ENCODE results near the gene PCBP1.
"Not testable (repeated sequence)": the region's sequence is repeated elsewhere in the genome, so short reads cannot be mapped to it uniquely, and the experiment has no call there.

PCBP1 gene

DNA sequence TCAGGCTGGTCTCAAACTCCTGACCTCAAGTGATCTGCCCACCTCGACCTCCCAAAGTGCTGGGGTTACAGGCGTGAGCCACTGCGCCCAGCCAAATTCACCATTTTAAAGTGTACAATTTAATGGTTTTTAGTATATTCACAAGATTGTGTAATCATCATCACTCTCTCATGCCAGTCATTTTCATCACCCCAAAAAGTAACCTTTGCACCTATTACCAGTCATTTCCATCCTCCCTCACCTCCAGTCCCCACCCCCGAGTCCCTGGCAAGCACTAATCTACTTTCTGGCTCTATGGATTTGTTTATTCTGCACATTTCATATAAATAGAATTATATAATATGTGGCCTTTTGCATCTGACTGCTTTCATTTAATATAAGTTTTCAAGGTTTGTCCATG, 10.8 kb downstream of the PCBP1 start:
- DNase-seq (ENCODE audit: low spot score), result no peak

DNA sequence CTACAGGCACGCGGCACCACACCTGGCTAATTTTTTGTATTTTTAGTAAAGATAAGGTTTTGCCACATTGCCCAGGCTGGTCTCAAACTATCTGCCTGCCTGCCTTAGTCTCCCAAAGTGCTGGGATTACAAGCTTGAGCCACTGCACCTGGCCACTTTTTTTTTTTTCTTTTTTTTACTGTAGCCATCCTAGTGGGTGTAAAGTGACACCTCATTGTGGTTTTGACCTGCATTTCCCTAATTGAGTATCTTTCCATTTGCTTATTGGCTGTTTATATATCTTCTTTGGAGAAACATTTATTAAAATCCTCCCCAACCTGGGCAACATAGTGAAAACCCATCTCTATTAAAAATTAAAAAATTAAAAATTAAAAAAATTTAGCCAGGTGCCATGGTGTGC, 12.0 kb downstream of the PCBP1 start:
- no peak for DNase-seq (ENCODE audit: low spot score)

DNA sequence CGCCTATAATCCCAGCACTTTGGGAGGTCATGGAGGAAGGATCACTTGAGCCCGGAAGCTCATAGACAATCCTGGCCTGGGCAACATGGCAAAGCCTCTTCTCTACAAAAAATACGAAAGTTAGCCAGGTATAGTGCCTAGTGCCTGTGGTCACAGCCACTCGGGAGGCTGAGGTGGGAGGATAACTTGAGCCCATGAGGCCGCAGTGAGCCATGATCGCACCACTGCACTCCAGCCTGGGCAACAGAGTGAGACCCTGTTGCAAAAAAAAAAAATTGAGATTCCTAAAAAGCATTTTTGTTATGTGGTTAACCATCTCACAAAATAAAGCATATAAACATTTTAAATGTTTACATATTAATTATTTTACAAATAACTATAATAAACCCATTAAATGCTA, 13.9 kb downstream of the PCBP1 start:
- DNase-seq (ENCODE audit: low spot score), result no peak

DNA sequence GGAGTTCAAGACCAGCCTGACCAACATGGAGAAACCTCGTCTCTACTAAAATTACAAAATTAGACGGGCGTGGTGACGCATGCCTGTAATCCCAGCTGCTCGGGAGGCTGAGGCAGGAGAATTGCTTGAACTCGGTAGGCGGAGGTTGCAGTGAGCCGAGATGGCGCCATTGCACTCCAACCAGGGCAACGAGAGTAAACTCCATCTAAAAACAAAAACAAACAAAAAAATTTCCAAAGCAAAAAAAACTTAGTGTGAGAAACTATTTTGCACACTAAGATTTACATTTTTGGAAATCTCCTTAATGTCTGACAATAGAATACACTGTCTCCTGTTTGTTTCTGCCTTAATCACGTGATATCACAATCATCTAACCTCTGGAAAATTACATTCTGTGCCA, 14.4 kb downstream of the PCBP1 start:
- not testable (repeated sequence) for DNase-seq (ENCODE audit: low spot score)

DNA sequence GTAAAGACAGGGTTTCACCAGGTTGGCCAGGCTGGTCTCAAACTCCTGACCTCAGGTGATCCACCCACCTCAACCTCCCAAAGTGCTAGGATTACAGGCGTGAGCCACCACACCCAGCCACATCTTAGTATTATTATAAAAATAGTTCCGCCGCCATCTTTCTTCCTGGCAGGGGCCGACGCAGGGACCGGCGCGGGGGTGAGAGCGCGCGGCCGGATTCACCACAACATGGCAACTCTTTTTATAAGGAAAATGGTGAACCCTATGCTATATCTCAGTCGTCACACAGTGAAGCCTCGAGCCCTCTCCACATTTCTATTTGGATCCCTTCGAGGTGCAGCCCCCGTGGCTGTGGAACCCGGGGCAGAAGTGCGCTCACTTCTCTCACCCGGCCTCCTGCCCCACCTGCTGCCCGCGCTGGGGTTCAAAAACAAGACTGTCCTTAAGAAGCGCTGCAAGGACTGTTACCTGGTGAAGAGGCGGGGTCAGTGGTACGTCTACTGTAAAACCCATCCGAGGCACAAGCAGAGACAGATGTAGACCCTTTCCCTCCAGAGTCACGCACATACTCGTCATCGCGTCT, 15.1 kb downstream of the PCBP1 start:
- not testable (repeated sequence) for DNase-seq (ENCODE audit: low spot score)

DNA sequence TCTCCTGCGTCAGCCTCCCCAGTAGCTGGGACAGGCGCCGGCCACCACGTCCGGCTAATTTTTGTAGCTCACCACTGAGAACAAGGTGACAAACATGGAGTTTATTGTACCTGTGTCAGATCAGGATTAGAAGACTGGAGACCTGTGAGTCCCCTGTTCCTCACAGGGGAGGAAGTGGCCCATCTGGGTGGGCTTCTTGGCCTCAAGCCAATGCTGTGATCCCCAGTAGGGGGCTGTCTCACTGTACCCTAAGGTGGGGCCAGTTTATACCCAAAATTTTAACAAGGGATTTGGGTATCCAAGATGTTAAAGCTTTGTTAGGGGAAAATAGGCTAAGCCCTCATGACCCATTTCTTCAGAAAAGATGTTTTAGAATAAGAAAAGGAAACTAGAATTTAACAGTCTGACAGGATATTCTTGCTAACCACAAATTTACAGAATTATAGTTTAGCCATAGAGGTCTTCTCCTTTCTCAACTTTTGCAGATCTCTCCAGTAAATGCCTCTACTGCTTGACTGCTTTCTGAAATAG, 16.3 kb downstream of the PCBP1 start:
- no peak for DNase-seq (ENCODE audit: low spot score)

DNA sequence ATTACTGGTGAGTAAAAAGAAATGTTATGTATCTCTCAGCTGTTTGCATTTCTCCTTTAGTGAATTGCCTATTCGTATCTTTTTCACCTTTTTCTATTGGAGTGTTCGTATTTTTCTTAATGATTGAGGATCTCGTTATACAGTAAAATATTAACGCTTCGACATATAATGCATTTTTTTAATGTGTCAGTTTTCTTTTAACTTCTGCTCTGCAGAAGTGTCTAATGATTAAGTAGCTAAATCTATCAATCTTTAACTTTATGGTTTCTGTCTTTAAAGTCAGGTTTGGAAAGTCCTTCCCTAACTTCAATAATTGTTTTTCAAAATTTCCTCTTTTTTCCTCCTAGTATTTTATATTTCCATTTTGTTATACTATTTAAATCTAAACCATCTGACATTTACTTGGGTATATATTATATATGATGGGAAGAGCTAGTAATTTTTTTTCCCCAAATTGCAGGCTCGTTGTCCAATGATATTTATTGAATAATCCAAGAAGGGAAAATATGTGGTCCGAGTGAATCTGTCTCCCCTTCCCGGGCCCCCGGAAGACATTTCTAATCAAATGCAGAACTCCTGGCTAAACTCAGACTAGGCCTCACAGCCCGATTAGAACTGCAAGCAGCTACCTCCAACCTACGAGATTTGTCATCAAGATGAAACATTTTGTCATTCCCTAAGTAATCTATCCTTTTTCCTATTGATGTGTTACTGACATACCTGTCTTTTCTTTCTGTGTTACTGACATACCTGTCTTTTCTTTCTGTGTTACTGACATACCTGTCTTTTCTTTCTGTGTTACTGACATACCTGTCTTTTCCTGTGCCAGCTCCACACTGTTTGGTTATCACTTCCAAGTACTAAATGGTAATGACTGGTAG, 17.2 kb downstream of the PCBP1 start:
- DNase-seq (ENCODE audit: low spot score), result no peak

DNA sequence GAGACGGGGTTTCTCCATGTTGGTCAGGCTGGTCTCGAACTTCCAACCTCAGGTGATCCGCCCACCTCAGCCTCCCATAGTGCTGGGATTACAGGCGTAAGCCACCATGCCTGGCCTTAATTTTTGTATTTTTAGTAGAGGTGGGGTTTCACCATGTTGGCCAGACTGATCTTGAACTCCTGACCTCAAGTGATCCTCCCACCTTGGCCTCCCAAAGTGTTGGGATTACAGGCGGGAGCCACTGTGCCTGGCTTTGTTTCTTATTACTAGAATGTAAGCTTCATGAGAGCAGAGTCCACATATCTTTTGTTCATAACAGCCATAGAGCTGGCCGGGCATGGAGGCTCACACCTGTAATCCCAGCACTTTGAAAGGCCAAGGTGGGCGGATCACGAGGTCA, 18.9 kb downstream of the PCBP1 start:
- DNase-seq (ENCODE audit: low spot score), result not testable (repeated sequence)

DNA sequence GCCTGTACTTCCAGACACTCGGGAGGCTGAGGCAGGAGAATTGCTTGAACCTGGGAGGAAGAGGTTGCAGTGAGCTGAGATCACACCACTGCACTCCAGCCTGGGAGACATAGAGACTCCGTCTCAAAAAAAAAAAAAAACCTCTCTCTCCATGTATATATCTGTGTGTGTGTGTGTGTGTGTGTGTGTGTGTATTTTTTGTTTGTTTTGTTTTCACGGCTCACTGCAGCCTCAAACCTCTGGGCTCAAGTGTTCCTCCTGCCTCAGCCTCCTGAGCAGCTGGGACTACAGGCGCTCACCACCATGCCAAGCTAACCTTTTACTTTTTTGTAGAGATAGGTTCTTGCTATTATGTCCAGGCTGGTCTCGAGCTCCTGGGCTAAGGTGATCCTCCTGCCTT, 23.1 kb downstream of the PCBP1 start:
- not testable (repeated sequence) for DNase-seq (ENCODE audit: low spot score)

DNA sequence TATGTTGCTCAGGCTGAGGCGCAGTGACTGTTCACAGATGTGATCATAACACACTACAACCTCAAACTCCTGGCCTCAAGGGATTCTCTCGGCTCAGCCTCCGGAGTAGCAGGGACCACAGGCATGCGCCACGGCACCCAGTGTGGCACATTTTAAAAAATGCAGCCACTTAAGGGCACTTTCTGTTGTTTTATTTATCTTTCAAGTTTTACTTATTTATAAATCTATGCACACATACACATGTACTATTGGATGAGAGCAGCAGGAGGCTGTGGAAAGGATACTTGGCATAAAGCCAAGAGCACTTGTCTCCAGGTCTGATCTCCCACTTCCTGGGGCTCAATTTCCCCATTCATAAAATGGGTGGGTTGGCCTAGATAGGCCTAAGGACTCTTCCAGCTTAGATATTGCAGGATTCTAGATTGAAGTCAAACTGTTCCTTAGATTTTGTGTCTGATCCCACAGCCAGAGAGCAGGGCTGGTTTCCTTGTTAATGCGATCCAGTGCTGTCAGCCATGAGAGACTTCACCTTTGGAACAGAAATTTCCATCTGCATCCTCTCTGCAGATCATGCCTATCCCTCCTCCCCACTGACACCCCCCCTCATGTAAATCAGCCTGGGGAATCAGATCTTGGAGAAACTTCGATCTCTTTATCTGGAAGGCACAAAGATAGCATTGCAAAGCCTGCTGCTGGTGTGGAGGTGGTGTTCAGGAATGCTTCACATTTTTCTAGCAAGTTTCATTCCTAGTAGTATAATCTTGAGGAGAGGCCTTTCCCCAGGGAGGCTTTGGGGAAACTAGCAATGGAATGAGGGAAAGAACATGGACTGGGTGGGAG, 24.7 kb downstream of the PCBP1 start:
- no peak for DNase-seq (ENCODE audit: low spot score)

DNA sequence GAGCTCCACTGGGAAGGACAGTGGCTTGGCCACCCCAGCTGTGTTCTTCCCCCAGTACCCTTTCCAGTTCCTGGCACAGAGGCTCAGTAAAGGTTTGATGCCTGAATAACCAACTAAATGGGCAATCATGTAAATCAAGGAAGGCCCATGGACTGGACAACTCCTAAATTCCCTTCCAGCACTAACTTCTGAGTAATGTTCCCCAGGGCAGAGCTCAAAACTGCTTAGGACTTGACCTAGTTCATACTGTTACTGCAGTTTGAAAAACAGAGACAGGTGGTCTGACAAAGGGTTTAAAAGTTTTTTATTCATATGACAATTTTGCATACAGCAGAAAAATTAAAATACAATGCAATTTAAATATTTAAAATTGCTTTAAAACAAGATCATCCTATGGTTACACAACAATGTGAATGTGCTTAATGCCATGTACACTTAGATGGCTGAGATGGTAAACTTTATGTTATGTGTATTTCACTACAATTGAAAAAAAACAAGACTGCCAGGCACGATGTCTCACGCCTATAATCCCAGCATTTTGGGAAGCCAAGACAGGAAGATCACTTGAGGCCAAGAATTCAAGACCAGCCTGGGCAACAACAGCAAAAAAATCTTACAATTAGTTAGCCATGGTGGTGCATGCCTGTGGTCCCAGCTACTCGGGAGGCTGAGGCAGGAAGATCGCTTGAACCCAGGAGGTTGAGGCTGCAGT, 26.2 kb downstream of the PCBP1 start:
- DNase-seq (ENCODE audit: low spot score), result no peak

DNA sequence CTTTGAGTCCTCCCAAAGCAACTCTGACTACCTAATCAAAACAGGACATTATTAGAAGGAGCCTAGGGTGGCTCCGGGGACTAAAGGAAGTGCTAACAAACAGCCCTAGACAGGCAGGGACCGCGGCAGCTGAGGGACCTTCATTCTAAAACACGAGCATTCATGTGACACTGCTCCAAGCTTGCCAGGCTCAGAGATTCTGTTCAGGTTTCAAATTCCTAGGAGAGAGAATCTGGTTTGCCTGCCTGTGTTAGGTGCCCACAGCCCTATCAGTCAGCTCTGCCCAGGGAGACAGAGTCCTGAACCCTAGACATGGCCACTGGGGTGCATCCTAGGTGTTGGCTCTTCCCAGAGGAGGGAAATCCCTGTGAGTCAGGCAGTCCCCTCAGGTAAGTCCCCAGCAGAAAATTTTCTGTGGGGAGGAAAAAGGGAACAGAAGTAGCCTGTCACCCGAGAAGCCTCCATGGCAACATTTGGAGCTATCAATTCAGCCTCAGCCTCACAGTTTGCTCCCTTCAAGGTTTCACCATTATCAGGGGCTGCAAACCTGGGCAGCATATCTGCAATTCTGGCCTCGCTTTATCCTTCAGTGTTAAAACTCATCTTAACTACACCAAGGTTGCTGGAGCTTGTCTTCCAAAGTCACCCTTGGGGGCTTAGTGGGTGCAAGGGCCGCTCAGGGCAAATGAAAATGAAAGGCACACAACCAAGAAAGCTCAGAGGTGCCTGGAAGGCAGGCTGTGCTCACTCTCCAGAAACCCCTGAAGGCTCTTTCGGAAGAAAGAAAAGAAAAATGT, 28.6 kb downstream of the PCBP1 start:
- no peak for DNase-seq (ENCODE audit: low spot score)

DNA sequence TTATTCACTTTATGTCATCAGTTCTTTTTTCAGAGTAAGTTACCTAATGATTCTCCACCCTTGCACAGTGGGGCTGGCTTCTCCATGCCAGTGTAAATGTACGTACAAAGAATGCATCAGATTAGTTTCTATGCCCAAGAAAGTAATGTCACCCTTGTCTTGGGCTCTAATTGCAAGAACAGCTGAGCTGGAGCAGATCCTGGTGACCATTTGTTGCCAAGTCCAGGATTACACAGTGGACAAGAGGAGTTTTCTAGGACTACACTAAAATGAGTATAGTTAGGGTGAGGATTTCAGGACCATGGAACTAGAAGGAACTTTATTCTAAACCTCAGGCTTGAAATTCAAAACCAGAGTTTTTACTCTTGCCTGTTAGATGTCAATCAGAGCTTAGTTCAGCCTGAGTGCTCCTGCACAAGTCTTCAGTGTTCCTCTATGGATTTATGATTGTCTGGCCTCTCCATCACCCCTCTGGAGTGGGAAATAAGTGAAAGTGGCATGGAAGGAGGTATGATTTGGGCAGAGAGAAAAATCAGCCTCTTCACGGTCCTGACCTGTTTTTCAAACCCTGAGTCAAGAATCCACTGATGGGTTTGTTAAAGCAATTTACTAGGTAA, 29.8 kb downstream of the PCBP1 start:
- no peak for DNase-seq (ENCODE audit: low spot score)

DNA sequence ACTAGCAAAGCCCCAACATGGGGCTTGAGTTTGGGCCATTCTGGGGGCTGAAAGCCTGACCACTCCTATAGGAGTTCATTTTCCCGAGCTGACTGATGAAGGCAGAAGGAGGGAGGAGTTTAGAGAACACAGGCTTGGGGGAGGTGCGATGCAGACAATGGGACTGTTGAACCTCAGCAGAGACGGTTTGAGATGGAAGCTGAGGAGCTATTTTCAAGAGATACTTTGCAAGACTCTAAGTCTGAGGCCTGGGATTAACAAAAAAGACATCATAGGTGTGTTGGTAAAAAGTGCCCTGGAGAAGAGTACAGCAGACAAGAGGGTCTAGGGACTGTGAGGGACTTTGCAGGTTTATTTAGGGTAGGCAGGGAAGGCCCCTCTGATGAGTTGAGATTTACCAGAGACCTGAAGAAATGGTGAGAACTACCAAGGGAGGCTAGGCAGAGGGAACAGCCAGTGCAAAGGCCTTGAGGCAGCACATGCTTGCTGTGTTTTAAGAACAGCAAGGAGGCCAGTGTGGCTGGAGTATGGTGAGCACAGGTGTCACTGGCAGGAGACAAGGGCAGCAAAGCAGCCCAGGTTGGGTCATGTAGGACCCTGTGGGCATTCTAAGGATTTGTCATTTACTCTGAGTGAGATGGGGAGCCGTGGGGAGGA, 31.6 kb downstream of the PCBP1 start:
- no peak for DNase-seq (ENCODE audit: low spot score)

DNA sequence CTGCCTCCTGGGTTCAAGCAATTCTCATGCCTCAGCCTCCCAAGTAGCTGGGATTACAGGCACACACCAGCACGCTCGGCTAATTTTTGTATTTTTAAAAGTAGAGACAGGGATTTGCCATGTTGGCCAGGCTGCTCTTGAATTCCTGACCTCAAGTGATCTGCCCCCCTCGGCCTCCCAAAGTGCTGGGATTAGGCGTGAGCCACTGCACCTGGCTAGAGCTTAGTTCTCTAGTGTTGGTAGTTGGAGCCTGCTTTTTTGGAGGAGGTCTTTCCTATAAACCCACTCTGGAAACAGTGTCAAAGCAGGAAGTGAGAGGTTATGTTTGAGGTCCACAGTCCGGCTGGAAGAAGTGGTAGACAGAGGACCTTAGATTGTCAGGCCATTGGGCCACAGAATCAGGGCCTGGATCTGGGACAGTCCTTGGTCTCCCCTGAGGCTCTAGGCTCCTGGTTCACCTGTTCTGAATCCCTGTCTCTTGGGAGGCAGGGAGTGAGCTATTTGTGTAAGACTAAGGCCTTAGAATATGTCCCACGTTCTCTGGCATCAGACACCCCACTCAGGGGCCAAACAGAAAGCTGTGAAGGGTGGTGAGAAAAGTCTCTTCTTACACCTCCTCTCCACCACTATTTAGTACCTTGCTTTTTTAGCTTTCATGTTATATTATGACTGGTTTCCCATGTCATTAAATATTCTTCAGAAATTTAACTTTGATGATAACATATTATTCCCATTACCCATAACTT, 34.5 kb downstream of the PCBP1 start:
- no peak for DNase-seq (ENCODE audit: low spot score)

DNA sequence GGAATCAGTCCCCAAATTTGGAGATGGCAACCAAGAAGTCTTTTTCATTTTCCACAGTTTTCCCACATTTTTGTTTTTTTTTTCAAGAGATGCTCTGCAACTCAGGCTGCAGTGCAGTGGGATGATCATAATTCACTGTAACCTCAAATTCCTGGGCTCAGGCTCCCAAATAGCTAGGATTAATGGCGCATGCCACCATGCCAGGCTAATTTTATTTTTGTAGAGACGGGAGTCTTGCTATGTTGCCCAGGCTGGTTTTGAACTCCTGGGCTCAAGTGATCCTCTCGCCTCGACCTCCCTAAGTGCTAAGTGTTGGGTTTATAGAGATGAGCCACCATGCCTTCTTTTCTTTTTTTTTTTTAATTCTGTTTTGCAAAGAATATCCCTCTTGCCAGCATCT, 35.2 kb downstream of the PCBP1 start:
- DNase-seq (ENCODE audit: low spot score), result no peak

DNA sequence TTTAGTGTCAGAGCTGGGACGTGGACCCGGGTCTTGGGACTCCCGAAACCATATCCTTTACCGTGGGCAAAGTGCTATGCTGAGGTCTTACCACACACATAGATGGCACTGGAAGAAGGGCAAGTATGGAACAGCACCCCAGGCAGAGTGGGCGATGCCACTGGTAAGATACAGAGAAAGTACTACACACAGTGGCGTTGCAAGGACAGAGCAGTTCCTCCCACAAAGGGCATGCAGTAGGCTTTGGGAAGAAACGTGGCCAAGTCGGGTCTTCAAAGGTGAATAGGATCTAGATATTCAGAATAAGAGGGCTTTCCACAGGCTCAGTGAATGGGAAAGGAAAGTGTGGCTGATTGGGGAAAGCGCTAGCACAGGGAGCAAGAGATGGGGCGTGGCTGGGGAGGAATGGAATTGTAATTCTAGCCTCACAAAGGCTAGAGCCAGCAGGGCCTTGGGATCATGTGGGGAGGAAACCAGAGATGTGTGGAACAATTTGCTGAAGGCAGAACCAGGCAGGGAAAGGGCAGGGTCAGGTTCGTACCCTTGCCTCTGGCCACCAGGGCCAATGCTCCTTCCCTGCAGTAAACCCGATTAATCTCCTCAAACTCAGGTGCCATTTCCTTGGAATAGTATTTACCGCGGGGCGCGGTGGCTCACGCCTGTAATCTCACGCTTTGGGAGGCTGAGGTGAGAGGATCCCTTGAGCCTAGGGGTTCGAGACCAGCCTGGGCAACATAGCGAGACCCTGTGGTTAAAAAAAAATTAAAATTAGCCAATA, 36.0 kb downstream of the PCBP1 start:
- peak; percentile 81 for DNase-seq (ENCODE audit: low spot score)

DNA sequence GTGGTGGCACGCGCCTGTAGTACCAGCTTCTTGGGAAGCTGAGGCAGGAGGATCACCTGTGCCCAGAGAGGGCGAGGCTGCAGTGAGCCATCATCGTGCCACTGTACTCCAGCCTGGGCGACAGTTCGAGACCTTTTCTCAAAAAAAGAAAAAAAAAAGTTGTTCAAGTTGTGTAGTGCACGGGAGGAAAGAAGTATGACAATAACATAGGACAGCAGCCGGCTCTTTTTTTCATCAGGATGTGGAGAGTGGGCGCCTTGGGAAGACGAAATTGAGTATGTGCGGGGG, 36.5 kb downstream of the PCBP1 start:
- DNase-seq (ENCODE audit: low spot score), result no peak

DNA sequence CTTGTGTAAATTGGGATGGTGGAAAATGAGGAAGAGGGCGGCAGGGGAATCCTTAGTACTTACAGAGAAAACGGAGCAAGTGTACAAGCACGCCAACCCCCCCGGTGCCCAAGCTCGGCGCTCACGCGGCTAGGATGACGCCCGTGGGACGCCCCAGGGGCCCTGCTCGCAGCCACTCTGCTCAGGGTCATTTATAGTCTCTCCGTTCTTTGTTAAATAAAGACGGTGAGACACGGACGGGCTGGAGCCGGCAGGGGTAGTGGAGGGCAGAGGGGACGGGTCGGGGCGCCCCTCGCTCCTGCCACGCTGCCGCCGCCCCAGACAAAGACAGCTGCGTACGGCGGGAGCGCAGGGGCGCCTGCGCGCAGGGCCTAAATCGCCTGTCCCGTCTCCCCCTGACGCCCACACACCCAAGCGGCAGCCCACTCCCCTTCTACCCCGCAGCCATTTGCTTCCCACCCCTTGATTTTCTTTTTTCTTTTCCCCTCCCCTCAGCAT, 37.8 kb downstream of the PCBP1 start:
- DNase-seq (ENCODE audit: low spot score), result peak; percentile 77

All from ecto neural progenitor cell (in vitro differentiated cells).